Non-pigmented ciliary epithelial cell (primary cell): ENCODE measurements around the gene HSPA2.
"Not testable (repeated sequence)": the region's sequence is repeated elsewhere in the genome, so short reads cannot be mapped to it uniquely, and the experiment has no call there.

Experiments used
- DNase-seq: peaks from one replicate; pipeline ENCODE4 v3.0.0-alpha.2; 2010; ENCODE audit warnings: low read depth

The HSPA2 gene

DNA sequence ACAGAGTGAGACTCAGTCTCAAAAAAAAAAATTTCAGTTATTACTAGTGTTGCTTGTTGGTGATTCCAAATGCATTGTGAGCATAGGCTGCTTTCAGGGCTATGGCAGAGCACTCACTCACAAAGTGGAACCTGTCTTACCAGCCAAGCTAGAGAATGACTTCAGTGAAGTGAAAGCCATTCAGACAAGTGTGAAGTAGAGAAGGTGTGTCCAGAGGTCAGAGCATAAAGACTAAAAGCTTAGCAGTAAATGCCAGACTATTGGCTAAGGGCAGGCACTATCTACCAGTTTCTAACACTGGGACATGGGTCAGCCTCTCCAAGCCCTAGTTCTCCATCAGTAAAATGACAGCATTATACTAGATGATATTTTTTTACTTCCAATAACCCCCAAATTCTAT is 21.9 kb downstream of the HSPA2 start:
- no peak for DNase-seq

DNA sequence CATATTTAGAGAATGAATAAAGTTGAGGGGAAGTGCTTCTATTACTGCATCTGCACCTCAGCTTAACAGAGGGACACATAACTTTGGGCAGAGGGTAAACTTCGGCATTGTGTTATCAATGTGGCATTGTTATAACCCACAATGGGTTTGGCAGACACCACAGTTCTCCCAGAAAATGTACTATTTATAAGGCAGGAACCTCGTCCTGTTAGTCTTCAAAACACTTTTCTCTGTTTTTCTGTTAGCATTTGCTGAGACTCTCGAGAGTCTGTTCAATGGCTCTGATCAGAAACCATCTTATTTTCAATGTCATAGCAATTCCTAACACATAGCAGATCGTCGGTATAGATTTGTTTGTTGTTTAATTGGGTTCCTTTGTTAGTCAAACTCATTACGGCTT is 23.2 kb downstream of the HSPA2 start:
- no peak for DNase-seq

- no peak for DNase-seq
These were observed 26.1 kb downstream of the HSPA2 start for GRCh38 chr14:64566651-64567122.

- DNase-seq: peak; percentile 23
These were observed 28.6 kb downstream of the HSPA2 start for GRCh38 chr14:64569138-64569631.

DNA sequence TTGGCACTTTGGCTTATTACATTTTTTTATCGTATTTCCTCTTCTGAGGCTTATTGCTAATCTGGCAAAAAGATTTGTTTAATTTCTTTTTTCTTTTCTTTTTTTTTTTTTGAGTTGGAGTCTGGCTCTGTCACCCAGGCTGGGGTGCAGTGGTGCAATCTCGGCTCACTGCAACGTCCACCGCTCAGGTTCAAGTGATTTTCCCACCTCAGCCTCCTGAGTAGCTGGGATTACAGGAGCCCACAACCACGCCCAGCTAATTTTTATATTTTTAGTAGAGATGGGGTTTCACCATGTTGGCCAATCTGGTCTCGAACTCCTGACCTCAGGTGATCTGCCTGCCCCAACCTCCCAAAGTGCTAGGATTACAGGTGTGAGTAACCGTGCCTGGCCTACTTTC is 29.1 kb downstream of the HSPA2 start:
- not testable (repeated sequence) for DNase-seq

DNA sequence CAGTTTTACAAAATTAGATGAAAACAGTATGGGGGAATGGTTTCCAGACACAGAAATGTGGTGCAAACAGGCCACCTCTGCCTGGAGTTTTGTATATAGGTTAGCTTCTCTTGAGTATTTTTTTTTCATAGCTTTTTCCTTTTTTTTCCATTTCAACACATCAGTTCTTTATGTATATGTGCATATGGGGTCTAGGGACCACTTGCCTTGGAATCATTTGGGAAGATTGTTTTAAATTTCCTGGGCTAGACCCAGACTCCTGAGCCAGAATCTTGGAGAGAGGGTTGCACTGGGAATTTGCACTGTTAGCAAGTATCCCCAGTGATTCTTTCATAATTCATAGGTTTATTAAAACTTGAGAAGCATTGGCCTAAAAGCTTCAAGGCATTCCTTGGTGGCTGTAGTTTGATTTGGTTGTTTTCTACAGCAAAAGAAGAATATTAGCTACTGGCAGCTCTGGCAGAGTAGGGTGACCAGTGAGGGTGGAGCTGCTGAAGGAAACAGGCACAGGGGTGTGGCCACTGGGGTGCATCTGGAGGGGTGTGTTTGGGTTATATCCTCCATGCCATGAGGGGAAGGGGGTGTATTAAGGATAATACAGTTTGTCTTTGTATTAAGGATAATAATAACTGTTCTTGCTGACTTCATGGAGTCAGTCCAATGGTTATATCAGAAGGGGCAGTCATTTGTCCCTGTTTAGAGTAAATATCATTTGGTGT is 32.0 kb downstream of the HSPA2 start:
- no peak for DNase-seq

GRCh38 chr14:64573109-64573508 is 32.6 kb downstream of the HSPA2 start:
- no peak for DNase-seq

GRCh38 chr14:64574371-64575107 is 34.0 kb downstream of the HSPA2 start:
- DNase-seq: no peak

- DNase-seq: no peak
These were observed 36.7 kb downstream of the HSPA2 start for GRCh38 chr14:64577211-64577610.

DNA sequence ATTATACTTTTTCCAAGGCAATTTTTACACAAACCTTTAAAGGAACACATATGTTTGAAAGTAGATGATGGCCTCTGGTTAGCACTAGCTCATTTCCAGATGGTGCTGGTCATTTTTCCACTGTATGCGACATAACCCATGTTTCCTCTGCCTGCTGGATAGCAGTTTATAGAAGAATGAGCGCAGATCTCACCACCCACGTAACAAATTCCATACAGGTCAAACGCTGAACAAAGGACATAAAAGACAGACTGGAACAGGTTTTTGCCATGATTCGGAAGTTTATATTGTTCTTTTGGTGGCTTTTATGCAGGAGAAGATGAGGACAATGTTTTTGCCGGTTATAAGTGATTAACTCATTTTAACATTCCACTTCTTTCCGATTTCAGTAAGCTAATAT is 39.9 kb downstream of the HSPA2 start:
- no peak for DNase-seq

- no peak for DNase-seq
These were observed 40.8 kb downstream of the HSPA2 start for GRCh38 chr14:64581363-64581762.

GRCh38 chr14:64581817-64582216 is 41.3 kb downstream of the HSPA2 start:
- DNase-seq: no peak

- DNase-seq: no peak
These were observed 43.6 kb downstream of the HSPA2 start for GRCh38 chr14:64584190-64584589.

DNA sequence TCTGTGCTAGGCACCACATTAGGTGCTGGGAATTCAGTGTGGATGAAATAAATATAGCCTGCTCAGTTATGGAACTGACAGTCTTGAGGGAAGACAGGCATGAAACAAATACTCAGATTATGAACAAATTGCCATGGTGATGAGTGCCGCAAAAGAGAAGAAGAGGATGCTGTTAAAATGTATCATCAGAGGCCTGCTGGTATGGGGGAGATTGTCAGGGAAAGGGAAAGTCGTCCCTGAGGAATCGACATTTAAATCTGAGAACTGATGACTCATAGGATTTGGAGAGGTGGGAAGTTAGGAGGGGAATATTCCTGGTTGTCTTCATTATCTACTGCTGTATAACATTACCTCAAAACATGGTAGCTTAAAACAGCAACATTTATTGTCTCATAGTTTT is 51.3 kb downstream of the HSPA2 start:
- no peak for DNase-seq
